Choroid plexus epithelial cell (primary cell): ENCODE measurements around the gene HIBADH.

ENCODE experiments used
- DNase-seq: peaks from one replicate; pipeline ENCODE4 v3.0.0-alpha.2; 2010; ENCODE audit warnings: low read depth
- H3K4me3 ChIP-seq: 2 replicates; pipeline ENCODE4 v1.5.1; 2011; ENCODE audit warnings: low read depth, mild to moderate bottlenecking, control low read depth, low read length, moderate library complexity
- TF ChIP-seq, protein P1 (sequence below): conservative IDR thresholded peaks from 2 replicates; pipeline ENCODE4 v1.5.1; 2011; ENCODE audit warnings: low read depth, mild to moderate bottlenecking, control low read depth, inconsistent platforms, low read length, moderate library complexity

HIBADH gene

DNA sequence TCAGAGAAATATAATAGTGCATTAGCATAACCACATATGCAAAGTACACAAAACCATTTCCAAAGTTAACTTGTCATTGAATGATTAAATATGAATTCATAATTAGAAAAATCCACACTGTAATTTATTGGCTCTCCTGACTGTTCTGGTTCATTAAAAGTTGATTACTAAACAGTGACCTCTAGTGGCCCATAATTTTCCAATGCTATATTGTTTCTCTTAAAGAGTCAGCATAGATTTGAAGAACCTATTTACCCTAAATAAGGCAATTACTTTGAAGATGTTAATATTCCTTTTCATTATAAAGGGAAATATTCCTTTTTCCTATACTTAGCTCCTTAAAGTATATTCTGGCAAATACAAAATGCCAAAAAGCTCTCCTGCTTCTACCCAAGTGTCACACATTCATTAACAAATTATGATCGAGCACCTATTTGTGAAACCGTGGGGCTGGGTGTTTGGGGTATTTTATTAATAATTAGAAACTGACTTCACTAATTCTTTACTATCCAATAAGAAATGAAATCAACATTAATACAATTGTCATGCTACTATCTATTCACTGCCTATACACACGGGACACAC lies 86.2 kb downstream of the HIBADH start:
- no peak overlapping the region for H3K4me3 ChIP-seq
- DNase-seq = peak; percentile 65
- TF ChIP-seq, protein P1, sequence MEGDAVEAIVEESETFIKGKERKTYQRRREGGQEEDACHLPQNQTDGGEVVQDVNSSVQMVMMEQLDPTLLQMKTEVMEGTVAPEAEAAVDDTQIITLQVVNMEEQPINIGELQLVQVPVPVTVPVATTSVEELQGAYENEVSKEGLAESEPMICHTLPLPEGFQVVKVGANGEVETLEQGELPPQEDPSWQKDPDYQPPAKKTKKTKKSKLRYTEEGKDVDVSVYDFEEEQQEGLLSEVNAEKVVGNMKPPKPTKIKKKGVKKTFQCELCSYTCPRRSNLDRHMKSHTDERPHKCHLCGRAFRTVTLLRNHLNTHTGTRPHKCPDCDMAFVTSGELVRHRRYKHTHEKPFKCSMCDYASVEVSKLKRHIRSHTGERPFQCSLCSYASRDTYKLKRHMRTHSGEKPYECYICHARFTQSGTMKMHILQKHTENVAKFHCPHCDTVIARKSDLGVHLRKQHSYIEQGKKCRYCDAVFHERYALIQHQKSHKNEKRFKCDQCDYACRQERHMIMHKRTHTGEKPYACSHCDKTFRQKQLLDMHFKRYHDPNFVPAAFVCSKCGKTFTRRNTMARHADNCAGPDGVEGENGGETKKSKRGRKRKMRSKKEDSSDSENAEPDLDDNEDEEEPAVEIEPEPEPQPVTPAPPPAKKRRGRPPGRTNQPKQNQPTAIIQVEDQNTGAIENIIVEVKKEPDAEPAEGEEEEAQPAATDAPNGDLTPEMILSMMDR = peak; percentile 54

GRCh38 chr7:27575613-27576012 lies 87.1 kb downstream of the HIBADH start:
- no peak overlapping the region for H3K4me3 ChIP-seq
- TF ChIP-seq, protein P1 = no peak
- DNase-seq = no peak

DNA sequence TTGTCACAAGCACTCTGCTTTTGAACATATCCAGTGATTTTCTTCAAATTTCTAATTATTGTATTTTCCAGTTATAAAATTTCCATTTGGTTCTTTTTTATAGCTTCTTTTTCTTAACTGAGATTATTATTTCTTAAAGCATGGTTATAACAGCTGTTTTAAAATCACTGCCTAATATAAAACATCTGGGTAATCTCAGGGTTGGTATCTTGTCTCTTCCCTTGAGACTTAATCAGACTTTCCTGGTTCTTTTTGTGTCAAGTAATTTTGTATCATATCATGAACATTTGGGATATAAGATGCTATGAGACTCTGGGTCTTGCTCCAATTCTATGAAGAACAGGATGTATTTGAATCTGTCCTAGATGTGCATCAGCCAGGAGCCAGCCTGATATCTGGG lies 93.6 kb downstream of the HIBADH start:
- TF ChIP-seq, protein P1 = no peak
- H3K4me3 ChIP-seq = no peak overlapping the region
- DNase-seq = no peak

GRCh38 chr7:27567266-27567665 lies 95.4 kb downstream of the HIBADH start:
- TF ChIP-seq, protein P1 = no peak
- DNase-seq = no peak
- H3K4me3 ChIP-seq = no peak overlapping the region

GRCh38 chr7:27564881-27565482 lies 97.7 kb downstream of the HIBADH start:
- TF ChIP-seq, protein P1 = no peak
- no peak overlapping the region for H3K4me3 ChIP-seq
- no peak for DNase-seq

GRCh38 chr7:27560706-27561235 lies 101.9 kb downstream of the HIBADH start:
- TF ChIP-seq, protein P1 = peak; percentile 30
- H3K4me3 ChIP-seq = no peak overlapping the region
- DNase-seq = peak; percentile 84

DNA sequence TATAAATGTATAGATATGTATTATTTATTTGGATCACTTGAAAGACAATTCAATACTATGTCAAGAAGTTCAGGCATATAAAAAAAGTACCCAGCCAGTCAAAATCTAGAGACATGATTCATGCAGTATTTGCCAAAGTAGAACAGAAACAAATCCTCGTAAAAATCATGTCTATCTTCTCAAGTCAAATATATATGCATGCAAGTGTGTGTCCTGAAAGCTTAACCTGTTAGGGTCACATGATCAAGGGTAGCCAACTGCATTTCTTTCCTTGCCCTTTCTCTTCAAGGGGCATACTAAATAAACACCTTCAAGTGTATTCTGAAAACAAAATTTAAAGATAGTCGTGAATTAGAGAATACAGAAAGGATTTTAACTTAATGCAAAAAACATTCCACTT lies 107.0 kb downstream of the HIBADH start:
- DNase-seq = no peak
- H3K4me3 ChIP-seq = no peak overlapping the region
- TF ChIP-seq, protein P1 = no peak
